Measurements from ENCODE around the gene EZH2. TPM values are rescaled to one million over a fixed set of nuclear protein-coding genes. Genes with fewer than 3 reads are reported as not detected.

The EZH2 gene
- total and polyA plus RNA-seq, 2 donors (not counting 3 experiments of a cell fraction or from before 2014, with no cell fraction given), result 16.9 to 33.4 TPM

GRCh38 chr7:148821422-148821821, 62.7 kb downstream of the EZH2 start:
- DNase-seq (ENCODE audit: low read depth, low spot score) (no peak), FAIRE-seq (no peak)
- H4K20me1 ChIP-seq (replicated peaks; ENCODE audit: control insufficient read depth, extremely low read depth, insufficient read depth, low read length), result no peaks in the 10 kb centered on the region
- no peak overlapping the region for H2AFZ ChIP-seq (ENCODE audit: low read depth, low read length)
- H3K36me3 ChIP-seq (ENCODE audit: control insufficient read depth in 2 of 2, extremely low read depth in 1 of 2, insufficient read depth in 2 of 2, low read length in 2 of 2), result peaks cover 3 to 12% of the 10 kb centered on the region in 2 experiments
- H3K27me3 ChIP-seq (ENCODE audit: control insufficient read depth in 2 of 2, insufficient read depth in 2 of 2, low read length in 2 of 2), result no peaks in the 10 kb centered on the region
- TF ChIP-seq FOS (IDR thresholded peaks at IDR 0.05; ENCODE audit: borderline replicate concordance, insufficient read depth, low read length) (no peak), JUN (IDR thresholded peaks at IDR 0.05; ENCODE audit: borderline replicate concordance, insufficient read depth, insufficient read length, low read depth) (no peak), EZH2 (IDR thresholded peaks at IDR 0.05; ENCODE audit: borderline replicate concordance, low read depth, low read length, severe bottlenecking) (no peak), GATA2 (IDR thresholded peaks at IDR 0.05; ENCODE audit: insufficient read depth, insufficient read length, low read depth, low read length) (no peak), POLR2AphosphoS5 (IDR thresholded peaks at IDR 0.05; ENCODE audit: insufficient read depth, low read depth, low read length) (no peak), MYC (IDR thresholded peaks at IDR 0.05; ENCODE audit: low read depth, low read length) (no peak), POLR2A (IDR thresholded peaks at IDR 0.05; ENCODE audit: low read depth, low read length) (no peak), CTCF (IDR thresholded peaks at IDR 0.05; ENCODE audit: extremely low read depth in 1 of 2, insufficient read depth in 1 of 2, low read depth in 1 of 2, low read length in 2 of 2) (no peak)
- no peak overlapping the region for H3K27ac ChIP-seq (ENCODE audit: insufficient read depth, low read depth, low read length)
- ChIA-PET CTCF (interaction anchor here (1.0 to 1.4 kb wide), 2 partner anchors 20 to 51 kb away, joined by 3 to 4 read pairs; no protein-coding TSS in a partner anchor), POLR2A (interaction anchor here (0.6 kb wide), 1 partner anchor 115 kb away, joined by 3 read pairs; no protein-coding TSS in a partner anchor)
- no peaks in the 10 kb centered on the region for H3K9me3 ChIP-seq (replicated peaks; ENCODE audit: control insufficient read depth, insufficient read depth, low read length)
- dilution Hi-C loops (cut with MboI; ENCODE audit: extremely low pct_ligation_motif_present, low sequenced_read_pairs) (no loop called here), intact Hi-C loops (cut with micrococcal nuclease) (loop anchor here (2.0 kb wide), 1 partner anchor 61 kb away; no protein-coding TSS in a partner anchor)
- H3K4me1 ChIP-seq (ENCODE audit: control insufficient read depth, extremely low read depth, insufficient read depth, low read length), result peaks cover 29% of the 10 kb centered on the region
- H3K79me2 ChIP-seq (ENCODE audit: control insufficient read depth, insufficient read depth, low read length), result peaks cover 2% of the 10 kb centered on the region
- BruUV-seq (replicated peaks), result no TSS peak
- no peak overlapping the region for H3K4me2 ChIP-seq (ENCODE audit: insufficient read depth, low read length)
- H3K4me3 ChIP-seq (replicated peaks in 1 of 3; ENCODE audit: insufficient read depth in 1 of 3, low read depth in 1 of 3, low read length in 3 of 3), result no peak overlapping the region
- H3K9me1 ChIP-seq (replicated peaks; ENCODE audit: control insufficient read depth, extremely low read depth, insufficient read depth, low read length), result no peaks in the 10 kb centered on the region
- no peak overlapping the region for H3K9ac ChIP-seq (replicated peaks; ENCODE audit: extremely low read depth, insufficient read depth, low read length)
